ENCODE data around the gene STXBP5L.
"Not testable (repeated sequence)": the region's sequence is repeated elsewhere in the genome, so short reads cannot be mapped to it uniquely, and the experiment has no call there.

The STXBP5L gene

GRCh38 chr3:121018917-121019321 lies 110.9 kb downstream of the STXBP5L start:
- DNase-seq (ENCODE audit: low read depth, low spot score) = no peak

- DNase-seq (ENCODE audit: low read depth, low spot score) = no peak
Measured at GRCh38 chr3:121063628-121064027, 155.6 kb downstream of the STXBP5L start.

- no peak for DNase-seq (ENCODE audit: low read depth, low spot score)
Measured at GRCh38 chr3:121064121-121064520, 156.1 kb downstream of the STXBP5L start.

GRCh38 chr3:121072133-121072532 lies 164.1 kb downstream of the STXBP5L start:
- DNase-seq (ENCODE audit: low read depth, low spot score) = no peak

DNA sequence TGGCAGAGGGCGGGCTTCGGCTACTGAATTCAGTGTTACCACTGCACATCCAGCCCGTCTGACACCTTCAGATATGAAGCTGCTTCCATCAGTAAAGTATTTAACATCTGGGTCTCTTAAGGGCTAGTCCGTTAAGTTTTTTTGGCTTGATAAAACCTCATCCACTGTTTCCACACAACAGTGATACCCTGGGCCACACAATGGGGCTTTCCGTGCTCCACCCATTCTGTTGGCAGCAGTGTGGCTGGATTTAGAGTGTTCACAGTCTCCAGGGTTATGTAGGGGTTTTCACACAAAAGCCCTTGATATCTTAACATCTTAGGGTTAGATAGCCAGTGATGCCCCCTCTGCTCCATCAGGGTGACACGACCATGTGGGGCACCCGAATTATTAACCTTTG lies 165.0 kb downstream of the STXBP5L start:
- no peak for DNase-seq (ENCODE audit: low read depth, low spot score)

DNA sequence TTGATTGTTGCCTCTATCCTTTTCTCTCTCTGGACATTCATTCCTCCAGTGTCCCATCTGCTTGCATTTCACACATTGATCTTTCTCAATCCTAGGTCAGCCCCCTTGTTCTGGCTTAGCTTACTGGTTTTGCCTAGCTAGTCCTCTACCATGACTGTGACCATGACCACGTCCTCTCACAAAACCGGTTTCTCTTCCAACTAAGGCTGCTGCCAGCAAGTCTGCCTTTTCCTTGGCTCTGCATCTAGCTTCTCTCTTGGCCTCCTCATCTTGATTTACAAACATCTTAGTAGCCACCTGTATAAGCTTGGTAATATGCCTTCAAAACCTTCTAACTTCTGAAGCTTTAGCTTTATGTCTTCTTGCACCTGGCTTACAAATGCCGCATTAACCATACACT lies 167.2 kb downstream of the STXBP5L start:
- no peak for DNase-seq (ENCODE audit: low read depth, low spot score)

DNA sequence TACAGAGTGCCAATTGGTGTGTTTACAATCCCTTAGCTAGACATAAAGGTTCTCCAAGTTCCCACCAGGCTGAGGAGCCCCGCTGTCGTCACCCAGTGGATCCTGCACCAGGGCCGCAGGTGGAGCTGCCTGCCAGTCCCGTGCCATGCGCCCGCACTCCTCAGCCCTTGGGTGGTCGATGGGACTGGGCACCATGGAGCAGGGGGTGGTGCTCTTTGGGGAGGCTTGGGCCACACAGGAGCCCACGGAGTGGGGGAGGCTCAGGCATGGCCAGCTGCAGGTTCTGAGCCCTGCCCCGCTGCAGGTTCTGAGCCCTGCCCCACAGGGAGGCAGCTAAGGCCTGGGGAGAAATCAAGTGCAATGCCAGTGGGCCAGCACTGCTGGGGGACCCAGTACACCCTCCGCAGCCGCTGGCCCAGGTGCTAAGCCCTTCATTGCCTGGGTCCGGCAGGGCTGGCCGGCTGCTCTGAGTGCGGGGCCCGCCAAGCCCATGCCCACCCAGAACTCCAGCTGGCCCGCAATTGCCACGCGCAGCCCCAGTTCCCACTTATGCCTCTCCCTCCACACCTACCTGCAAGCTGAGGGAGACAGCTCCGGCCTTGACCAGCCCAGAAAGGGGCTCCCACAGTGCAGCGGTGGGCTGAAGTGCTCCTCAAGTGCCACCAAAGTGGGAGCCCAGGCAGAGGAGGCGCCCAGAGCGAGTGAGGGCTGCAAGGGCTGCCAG lies 170.5 kb downstream of the STXBP5L start:
- not testable (repeated sequence) for DNase-seq (ENCODE audit: low read depth, low spot score)

DNA sequence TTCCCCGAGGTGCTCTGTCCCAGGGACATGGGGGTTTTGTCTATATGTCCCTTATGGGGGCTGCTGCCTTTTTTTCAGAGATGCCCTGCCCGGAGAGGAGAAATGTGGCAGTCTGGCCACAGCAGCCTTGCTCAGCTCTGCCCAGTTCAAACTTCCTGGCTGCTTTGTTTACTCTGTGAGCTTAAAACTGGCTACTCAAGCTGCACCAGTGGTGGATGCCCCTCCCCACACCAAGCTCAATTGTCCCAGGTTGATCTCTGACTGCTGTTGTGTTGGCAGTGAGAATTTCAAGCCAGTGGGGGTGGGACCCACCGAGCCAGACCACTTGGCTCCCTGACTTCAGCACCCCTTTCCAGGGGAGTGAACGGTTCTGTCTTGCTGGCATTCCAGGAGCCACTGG lies 188.9 kb downstream of the STXBP5L start:
- no peak for DNase-seq (ENCODE audit: low read depth, low spot score)

DNA sequence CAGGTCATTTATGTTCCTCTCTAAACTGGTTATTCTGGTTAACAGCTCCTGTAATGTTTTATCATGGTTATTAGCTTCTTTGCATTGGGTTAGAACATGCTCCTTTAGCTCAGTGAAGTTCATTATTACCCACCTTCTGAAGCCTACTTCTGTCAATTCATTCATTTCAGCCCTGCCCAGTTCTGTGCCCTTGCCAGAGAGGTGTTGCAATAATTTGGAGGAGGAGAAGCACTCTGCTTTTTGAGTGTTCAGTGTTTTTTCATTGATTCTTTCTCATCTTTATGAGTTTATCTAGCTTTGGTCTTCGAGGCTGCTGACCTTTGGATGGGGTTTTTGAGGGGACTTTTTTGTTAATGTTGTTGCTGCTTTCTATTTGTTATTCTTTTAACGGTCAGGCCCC lies 203.1 kb downstream of the STXBP5L start:
- DNase-seq (ENCODE audit: low read depth, low spot score) = not testable (repeated sequence)

GRCh38 chr3:121111914-121112612 lies 204.1 kb downstream of the STXBP5L start:
- DNase-seq (ENCODE audit: low read depth, low spot score) = no peak

GRCh38 chr3:121126033-121126706 lies 218.2 kb downstream of the STXBP5L start:
- DNase-seq (ENCODE audit: low read depth, low spot score) = no peak

GRCh38 chr3:121126707-121127035 lies 218.7 kb downstream of the STXBP5L start:
- no peak for DNase-seq (ENCODE audit: low read depth, low spot score)

GRCh38 chr3:121152573-121152972 lies 244.6 kb downstream of the STXBP5L start:
- DNase-seq (ENCODE audit: low read depth, low spot score) = no peak

DNA sequence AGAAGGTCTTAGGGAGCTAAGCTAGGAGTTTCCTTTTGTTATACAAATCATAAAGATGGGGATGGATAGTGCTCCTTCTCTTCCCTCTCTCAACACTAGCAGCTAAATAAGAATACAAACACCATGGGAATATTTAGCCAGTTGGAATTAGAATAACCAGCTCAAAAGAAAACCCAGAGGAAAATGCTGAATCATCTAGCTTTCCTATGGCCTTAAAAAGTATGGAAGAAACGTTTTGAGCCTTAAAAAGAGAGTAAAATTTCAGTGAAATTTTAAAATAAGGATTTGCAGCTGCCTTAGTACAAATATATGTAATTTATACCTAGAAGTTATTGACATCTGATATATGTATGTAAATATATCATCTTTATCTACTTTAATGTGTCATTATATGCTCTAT lies 245.8 kb downstream of the STXBP5L start:
- no peak for DNase-seq (ENCODE audit: low read depth, low spot score)

DNA sequence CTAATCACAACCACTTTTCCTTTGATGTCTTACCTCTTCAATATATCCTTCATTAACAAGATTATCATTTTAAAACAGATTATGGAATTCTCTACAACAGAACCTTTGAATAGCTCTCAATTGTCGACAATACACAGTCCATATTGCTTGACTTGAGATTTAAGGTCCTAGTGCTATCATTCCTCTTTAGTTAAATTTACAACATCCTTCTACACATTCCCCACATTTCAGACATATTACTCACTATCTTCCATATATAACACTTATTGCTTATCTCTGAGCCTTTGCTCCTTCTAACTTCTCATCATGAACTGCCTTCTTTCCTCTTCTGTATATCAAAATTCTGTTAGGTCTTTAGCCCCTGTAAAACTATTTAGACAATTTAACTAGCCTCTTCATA lies 247.0 kb downstream of the STXBP5L start:
- no peak for DNase-seq (ENCODE audit: low read depth, low spot score)

DNA sequence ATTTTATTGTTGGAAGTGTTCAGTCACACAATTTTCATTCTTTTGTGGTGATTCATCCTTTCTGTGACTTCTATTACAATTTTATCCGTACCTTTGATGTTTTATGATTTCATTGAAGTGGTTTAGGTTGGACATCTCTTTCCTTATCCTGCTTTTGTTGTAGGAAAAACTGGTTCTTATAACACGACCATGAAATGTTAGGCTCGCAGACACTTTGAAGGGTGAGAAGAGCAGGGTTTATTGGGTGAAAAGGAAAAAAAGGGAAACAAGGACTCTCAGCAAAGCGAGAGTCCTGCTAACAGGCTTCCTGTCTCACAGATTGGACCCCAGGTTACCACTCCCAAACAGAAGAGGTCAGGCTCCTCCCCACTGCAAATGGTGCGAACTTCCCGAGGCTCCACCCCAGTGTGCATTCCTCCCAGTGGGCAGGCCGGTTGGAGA lies 257.4 kb downstream of the STXBP5L start:
- no peak for DNase-seq (ENCODE audit: low read depth, low spot score)

DNA sequence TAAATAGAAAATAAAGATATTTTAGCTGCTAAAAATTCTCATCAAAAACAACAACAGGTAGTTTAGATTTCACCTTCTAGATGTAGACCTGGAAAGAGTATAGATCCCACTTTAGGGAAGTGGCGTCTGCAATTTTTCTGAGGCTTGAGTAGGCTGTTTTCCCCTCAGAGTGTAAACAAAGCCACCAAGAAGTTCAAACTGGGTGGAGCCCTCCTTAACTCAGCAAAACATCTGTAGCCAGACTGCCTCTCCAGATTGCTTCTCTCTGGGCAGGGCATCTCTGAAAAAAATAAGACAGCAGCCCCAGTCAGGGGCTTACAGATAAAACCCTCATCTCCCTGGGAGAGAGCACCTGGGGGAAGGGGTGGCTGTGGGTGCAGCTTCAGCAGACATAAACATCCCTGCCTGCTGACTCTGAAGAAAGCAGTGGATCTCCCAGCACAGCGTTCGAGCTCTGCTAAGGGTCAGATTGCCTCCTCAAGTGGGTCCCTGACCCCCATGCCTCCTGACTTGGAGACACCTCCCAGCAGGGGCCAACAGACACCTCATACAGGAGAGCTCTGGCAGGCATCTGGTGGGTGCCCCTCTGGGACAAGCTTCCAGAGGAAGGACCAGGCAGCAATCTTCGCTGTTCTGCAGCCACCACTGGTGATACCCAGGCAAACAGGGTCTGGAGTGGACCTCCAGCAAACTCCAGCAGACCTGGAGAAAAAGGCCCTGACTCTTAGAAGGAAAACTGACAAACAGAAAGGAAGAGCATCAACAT lies 259.6 kb downstream of the STXBP5L start:
- no peak for DNase-seq (ENCODE audit: low read depth, low spot score)

DNA sequence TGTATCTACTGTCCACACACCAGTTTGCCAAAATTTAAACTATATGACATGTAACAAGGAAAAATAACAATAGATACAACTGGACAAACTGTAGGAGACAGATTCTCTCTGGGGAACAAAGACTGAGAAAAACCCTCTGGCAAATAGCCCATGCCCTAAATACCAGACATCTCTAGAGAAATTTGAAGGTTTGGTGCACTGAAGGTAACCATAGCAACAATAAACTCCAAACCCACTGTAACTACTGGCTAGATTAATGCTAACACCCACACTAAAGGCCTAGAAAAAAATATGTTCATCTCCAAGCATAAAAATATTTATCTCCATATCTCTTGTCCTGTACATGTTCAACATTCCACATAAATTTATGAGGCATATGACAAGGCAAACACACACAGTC lies 267.1 kb downstream of the STXBP5L start:
- DNase-seq (ENCODE audit: low read depth, low spot score) = no peak

DNA sequence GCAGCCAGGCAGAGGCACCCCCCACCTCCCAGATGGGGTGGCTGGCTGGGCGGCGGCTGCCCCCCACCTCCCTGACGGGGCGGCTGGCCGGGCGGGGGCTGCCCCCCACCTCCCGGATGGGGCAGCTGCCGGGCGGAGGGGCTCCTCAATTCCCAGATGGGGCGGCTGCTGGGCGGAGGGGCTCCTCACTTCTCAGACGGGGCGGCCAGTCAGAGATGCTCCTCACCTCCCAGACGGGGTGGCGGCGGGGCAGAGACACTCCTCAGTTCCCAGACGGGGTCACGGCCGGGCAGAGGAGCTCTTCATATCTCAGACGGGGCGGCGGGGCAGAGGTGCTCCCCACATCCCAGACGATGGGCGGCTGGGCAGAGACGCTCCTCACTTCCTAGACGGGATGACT lies 282.6 kb downstream of the STXBP5L start:
- not testable (repeated sequence) for DNase-seq (ENCODE audit: low read depth, low spot score)

GRCh38 chr3:121202573-121202972 lies 294.6 kb downstream of the STXBP5L start:
- no peak for DNase-seq (ENCODE audit: low read depth, low spot score)

GRCh38 chr3:121223116-121223515 lies 315.1 kb downstream of the STXBP5L start:
- DNase-seq (ENCODE audit: low read depth, low spot score) = no peak

DNA sequence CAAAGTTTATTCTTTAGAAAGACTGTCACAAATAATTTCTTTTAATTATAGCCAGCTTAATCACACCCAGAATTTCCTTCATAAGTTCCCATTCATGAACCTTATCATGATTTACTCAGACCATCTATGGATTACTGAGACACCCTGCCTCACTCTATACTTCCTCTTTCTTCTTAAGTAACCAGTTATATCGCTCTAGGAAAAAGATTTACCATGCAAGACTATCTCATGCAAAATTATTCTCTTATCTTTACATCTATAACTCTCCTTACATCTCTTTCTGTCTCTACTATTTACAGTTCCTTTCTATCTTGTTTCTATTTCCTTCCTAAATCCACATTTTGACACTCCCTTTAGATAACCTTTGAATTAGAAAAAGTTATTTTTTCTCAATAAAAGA lies 321.0 kb downstream of the STXBP5L start:
- no peak for DNase-seq (ENCODE audit: low read depth, low spot score)

All from smooth muscle cell of the brain vasculature (primary cell).